Mesendoderm (in vitro differentiated cells): ENCODE measurements around the gene ITPRIPL1.

Source experiments
- DNase-seq: peaks from one replicate; pipeline ENCODE4 v3.0.0; 2013
- H2AK5ac ChIP-seq: 2 replicates; pipeline ENCODE4 v1.6.1; 2013; ENCODE audit warnings: low read length, inconsistent platforms
- H2BK120ac ChIP-seq: 2 replicates; pipeline ENCODE4 v1.6.1; 2013; ENCODE audit warnings: low read depth, mild to moderate bottlenecking, low read length, moderate library complexity, mixed read lengths
- H2BK15ac ChIP-seq: replicated peaks from 2 replicates; pipeline ENCODE4 v1.6.1; 2013; ENCODE audit warnings: low read depth, mild to moderate bottlenecking, moderate library complexity
- H2BK5ac ChIP-seq: 2 replicates; pipeline ENCODE4 v1.6.1; 2013; ENCODE audit warnings: low read length, inconsistent platforms
- H3K18ac ChIP-seq: 2 replicates; pipeline ENCODE4 v1.6.1; 2013; ENCODE audit warnings: mild to moderate bottlenecking, low read length, mixed read lengths
- H3K23ac ChIP-seq: one replicate; pipeline ENCODE4 v1.6.1; 2013; ENCODE audit warnings: low read length
- H3K27ac ChIP-seq: 2 replicates; pipeline ENCODE4 v1.5.1; 2013; ENCODE audit warnings: low read depth, mild to moderate bottlenecking, inconsistent platforms, low read length, moderate library complexity
- H3K27me3 ChIP-seq: 2 replicates; pipeline ENCODE4 v1.6.1; 2013; ENCODE audit warnings: low read length, control low read depth, mild to moderate bottlenecking, inconsistent platforms; ENCODE audit not compliant: insufficient read depth, poor library complexity
- H3K36me3 ChIP-seq: 2 replicates; pipeline ENCODE4 v1.6.1; 2013; ENCODE audit warnings: low read length, inconsistent platforms; ENCODE audit not compliant: control insufficient read depth, insufficient read depth
- H3K4ac ChIP-seq: one replicate; pipeline ENCODE4 v1.6.1; 2013; ENCODE audit warnings: low read depth, mild to moderate bottlenecking, low read length, moderate library complexity
- H3K4me1 ChIP-seq: 2 replicates; pipeline ENCODE4 v1.6.1; 2013; ENCODE audit warnings: low read depth, low read length, inconsistent platforms; ENCODE audit not compliant: control insufficient read depth
- H3K4me2 ChIP-seq: 2 replicates; pipeline ENCODE4 v1.6.1; 2013; ENCODE audit warnings: low read length
- H3K4me3 ChIP-seq: 2 replicates; pipeline ENCODE4 v1.5.1; 2013; ENCODE audit warnings: mild to moderate bottlenecking, low read length
- H3K56ac ChIP-seq: one replicate; pipeline ENCODE4 v1.6.1; 2013; ENCODE audit warnings: low read length
- H3K79me1 ChIP-seq: 2 replicates; pipeline ENCODE4 v1.6.1; 2013; ENCODE audit warnings: low read length, inconsistent platforms
- H3K79me2 ChIP-seq: 2 replicates; pipeline ENCODE4 v1.6.1; 2013; ENCODE audit warnings: mild to moderate bottlenecking, low read length; ENCODE audit not compliant: control insufficient read depth, insufficient read depth
- H3K9ac ChIP-seq: 2 replicates; pipeline ENCODE4 v1.6.1; 2013; ENCODE audit warnings: low read length, inconsistent platforms
- H4K5ac ChIP-seq: one replicate; pipeline ENCODE4 v1.6.1; 2013; ENCODE audit warnings: low read length
- H4K8ac ChIP-seq: one replicate; pipeline ENCODE4 v1.6.1; 2013; ENCODE audit warnings: low read depth, mild to moderate bottlenecking, control low read depth, low read length, moderate library complexity
- WGBS: extraction: QIAGEN DNeasy Blood & Tissue Kit; methylation state at CpG from one replicate; pipeline ENCODE4 v1.1.7; 2013; ENCODE audit warnings: low lambda C conversion rate, missing lambda C conversion rate; ENCODE audit not compliant: insufficient coverage; ENCODE audit errors: extremely low coverage; 5-methylcytosine and 5-hydroxymethylcytosine counted together

ITPRIPL1 gene

GRCh38 chr2:96318723-96319122, 6.4 kb upstream of the ITPRIPL1 start:
- no peak overlapping the region for H3K4me3 ChIP-seq
- no peak overlapping the region for H2BK15ac ChIP-seq
- no peaks in the 10 kb centered on the region for H3K79me2 ChIP-seq
- H3K36me3 ChIP-seq = no peaks in the 10 kb centered on the region
- H3K56ac ChIP-seq = no peak overlapping the region
- H2AK5ac ChIP-seq = no peak overlapping the region
- DNase-seq = no peak
- H3K79me1 ChIP-seq = no peaks in the 10 kb centered on the region
- H4K5ac ChIP-seq = no peak overlapping the region
- H3K27ac ChIP-seq = no peak overlapping the region
- no peak overlapping the region for H3K4ac ChIP-seq
- no peak overlapping the region for H3K9ac ChIP-seq
- no peak overlapping the region for H3K23ac ChIP-seq
- H2BK120ac ChIP-seq = no peak overlapping the region
- no peak overlapping the region for H3K18ac ChIP-seq
- no peak overlapping the region for H4K8ac ChIP-seq
- no CpG with 5 or more reads among the region's 4 CpGs for WGBS
- no peak overlapping the region for H2BK5ac ChIP-seq
- peaks cover 2% of the 10 kb centered on the region for H3K4me1 ChIP-seq
- H3K27me3 ChIP-seq = peaks cover 18% of the 10 kb centered on the region
- no peak overlapping the region for H3K4me2 ChIP-seq

- no peak overlapping the region for H3K4me2 ChIP-seq
- H3K9ac ChIP-seq = no peak overlapping the region
- H3K27me3 ChIP-seq = peaks cover 18% of the 10 kb centered on the region
- no peak overlapping the region for H2BK15ac ChIP-seq
- no peak overlapping the region for H3K4ac ChIP-seq
- WGBS = no CpG with 5 or more reads among the region's 1 CpG
- H3K36me3 ChIP-seq = no peaks in the 10 kb centered on the region
- H3K27ac ChIP-seq = no peak overlapping the region
- H3K4me1 ChIP-seq = peaks cover 2% of the 10 kb centered on the region
- H3K79me2 ChIP-seq = no peaks in the 10 kb centered on the region
- no peak overlapping the region for H2BK5ac ChIP-seq
- H4K8ac ChIP-seq = no peak overlapping the region
- DNase-seq = no peak
- no peak overlapping the region for H4K5ac ChIP-seq
- no peaks in the 10 kb centered on the region for H3K79me1 ChIP-seq
- no peak overlapping the region for H2AK5ac ChIP-seq
- H3K56ac ChIP-seq = no peak overlapping the region
- H3K23ac ChIP-seq = no peak overlapping the region
- no peak overlapping the region for H3K18ac ChIP-seq
- no peak overlapping the region for H3K4me3 ChIP-seq
- no peak overlapping the region for H2BK120ac ChIP-seq
These were observed 5.7 kb upstream of the ITPRIPL1 start for GRCh38 chr2:96319396-96319795.

GRCh38 chr2:96320326-96320725, 4.8 kb upstream of the ITPRIPL1 start:
- no peaks in the 10 kb centered on the region for H3K36me3 ChIP-seq
- H3K4me2 ChIP-seq = no peak overlapping the region
- H3K27me3 ChIP-seq = peaks cover 18% of the 10 kb centered on the region
- no peak overlapping the region for H3K18ac ChIP-seq
- H2BK120ac ChIP-seq = no peak overlapping the region
- H2AK5ac ChIP-seq = no peak overlapping the region
- no peak overlapping the region for H4K5ac ChIP-seq
- no peak overlapping the region for H3K56ac ChIP-seq
- no peak overlapping the region for H3K27ac ChIP-seq
- H2BK5ac ChIP-seq = no peak overlapping the region
- no peaks in the 10 kb centered on the region for H3K79me2 ChIP-seq
- no peak overlapping the region for H3K9ac ChIP-seq
- DNase-seq = no peak
- peaks cover 5% of the 10 kb centered on the region for H3K4me1 ChIP-seq
- H2BK15ac ChIP-seq = no peak overlapping the region
- no peak overlapping the region for H3K4ac ChIP-seq
- WGBS = no CpG with 5 or more reads among the region's 3 CpGs
- H3K4me3 ChIP-seq = no peak overlapping the region
- no peak overlapping the region for H4K8ac ChIP-seq
- no peak overlapping the region for H3K23ac ChIP-seq
- no peaks in the 10 kb centered on the region for H3K79me1 ChIP-seq

GRCh38 chr2:96320728-96321622, 4.1 kb upstream of the ITPRIPL1 start:
- H3K4me1 ChIP-seq = peaks cover 5% of the 10 kb centered on the region
- no CpG with 5 or more reads among the region's 41 CpGs for WGBS
- no peaks in the 10 kb centered on the region for H3K36me3 ChIP-seq
- no peak overlapping the region for H3K27ac ChIP-seq
- H4K8ac ChIP-seq = no peak overlapping the region
- peak overlapping the region; percentile 78 for H3K56ac ChIP-seq
- no peak overlapping the region for H3K18ac ChIP-seq
- no peak overlapping the region for H2BK15ac ChIP-seq
- peak; percentile 54 for DNase-seq
- H2BK120ac ChIP-seq = no peak overlapping the region
- peak overlapping the region; percentile 15 for H3K23ac ChIP-seq
- H3K79me2 ChIP-seq = no peaks in the 10 kb centered on the region
- no peak overlapping the region for H2BK5ac ChIP-seq
- no peak overlapping the region for H4K5ac ChIP-seq
- H3K9ac ChIP-seq = peak overlapping the region; percentile 56
- peaks cover 1% of the 10 kb centered on the region for H3K79me1 ChIP-seq
- no peak overlapping the region for H2AK5ac ChIP-seq
- peak overlapping the region; percentile 9 for H3K4me3 ChIP-seq
- peaks cover 18% of the 10 kb centered on the region for H3K27me3 ChIP-seq
- H3K4ac ChIP-seq = no peak overlapping the region
- peak overlapping the region; percentile 49 for H3K4me2 ChIP-seq

GRCh38 chr2:96323849-96324248, 1.3 kb upstream of the ITPRIPL1 start:
- peaks cover 5% of the 10 kb centered on the region for H3K4me1 ChIP-seq

More at GRCh38 chr2:96323849-96324248, 1.3 kb upstream of the ITPRIPL1 start:
- Histone ChIP-seq H4K5ac (no peak overlapping the region), H3K9ac (no peak overlapping the region), H3K36me3 (no peaks in the 10 kb centered on the region), H3K18ac (no peak overlapping the region), H3K79me2 (no peaks in the 10 kb centered on the region), H3K27me3 (peaks cover 18% of the 10 kb centered on the region), H2BK15ac (no peak overlapping the region), H3K56ac (no peak overlapping the region), H3K23ac (no peak overlapping the region), H3K27ac (no peak overlapping the region), H3K4me3 (no peak overlapping the region), H3K79me1 (peaks cover 1% of the 10 kb centered on the region), H3K4ac (no peak overlapping the region), H4K8ac (no peak overlapping the region), H2BK120ac (no peak overlapping the region), H2BK5ac (no peak overlapping the region), H2AK5ac (no peak overlapping the region), H3K4me2 (no peak overlapping the region)
- DNase-seq = no peak
- WGBS = no CpG with 5 or more reads among the region's 1 CpG
